A673 (cell line): ENCODE data around the gene R3HDM4. TPM values are rescaled to one million over a fixed set of nuclear protein-coding genes. Genes with fewer than 3 reads are reported as not detected.

Source experiments
- BruUV-seq: library from RNA; stranded (reverse); fragments of 400-500 nt; replicated peaks from 2 replicates; lab custom pipeline; 2021; lab: Mats Ljungman, UMichigan
- CTCF ChIA-PET: fragments of 300-600 bp; sonication (Branson Sonifier 250); formaldehyde crosslinking; loops from one replicate; lab custom pipeline; 2022; ENCODE audit warnings: antibody characterized with exemption; lab: Charles Lee
- POLR2A ChIA-PET: fragments of 300-600 bp; sonication (Branson Sonifier 250); formaldehyde crosslinking; loops from one replicate; lab custom pipeline; 2022; ENCODE audit warnings: antibody characterized with exemption; ENCODE audit not compliant: low non-redundant PET; lab: Charles Lee
- DNase-seq: peaks from one replicate; pipeline ENCODE4 v3.0.0-alpha.2; 2015; ENCODE audit warnings: low spot score
- H3K27ac ChIP-seq: fragments of 200-600 bp; sonication (generic); 2 replicates; pipeline ENCODE4 v1.5.1; 2016; ENCODE audit warnings: mixed run types, low read depth, mild to moderate bottlenecking, mixed read lengths, antibody characterized with exemption, low read length; ENCODE audit not compliant: poor library complexity, severe bottlenecking
- H3K27me3 ChIP-seq: fragments of 200-600 bp; sonication (generic); replicated peaks from 2 replicates; pipeline ENCODE4 v1.6.1; 2017; ENCODE audit warnings: mixed run types, low read depth, mild to moderate bottlenecking, mixed read lengths, antibody characterized with exemption, low read length; ENCODE audit not compliant: insufficient read depth, poor library complexity
- H3K36me3 ChIP-seq: fragments of 200-600 bp; sonication (generic); 2 replicates; pipeline ENCODE4 v1.6.1; 2016; ENCODE audit warnings: mixed run types, mild to moderate bottlenecking, mixed read lengths, antibody characterized with exemption, low read length; ENCODE audit not compliant: insufficient read depth, poor library complexity, severe bottlenecking
- H3K4me1 ChIP-seq: fragments of 200-600 bp; sonication (generic); 2 replicates; pipeline ENCODE4 v1.6.1; 2017; ENCODE audit warnings: mixed run types, mild to moderate bottlenecking, mixed read lengths, antibody characterized with exemption, low read length; ENCODE audit not compliant: insufficient read depth, poor library complexity, severe bottlenecking
- H3K4me3 ChIP-seq: fragments of 200-600 bp; sonication (generic); 2 replicates; pipeline ENCODE4 v1.5.1; 2016; ENCODE audit warnings: low read depth, mixed run types, mild to moderate bottlenecking, mixed read lengths, low read length; ENCODE audit not compliant: poor library complexity, severe bottlenecking
- H3K9me3 ChIP-seq: fragments of 200-600 bp; sonication (generic); 2 replicates; pipeline ENCODE4 v1.6.1; 2016; ENCODE audit warnings: mixed run types, low read depth, mild to moderate bottlenecking, mixed read lengths, antibody characterized with exemption, low read length; ENCODE audit not compliant: poor library complexity, severe bottlenecking
- EZH2 ChIP-seq: fragments of 200-600 bp; sonication (generic); IDR thresholded peaks from 2 replicates; pipeline ENCODE4 v1.6.1; 2017; ENCODE audit warnings: borderline replicate concordance, low read depth, mild to moderate bottlenecking, mixed read lengths, antibody characterized with exemption, low read length; ENCODE audit not compliant: poor library complexity, severe bottlenecking
- intact Hi-C: fragments of 100-400 bp; cut with micrococcal nuclease; formaldehyde crosslinking; loops from one replicate; pipeline ENCODE4 v1.10.0; 2022; ENCODE audit not compliant: unreplicated experiment
- total RNA-seq: library from RNA; stranded (reverse); gene quantifications from 2 replicates; pipeline ENCODE4 v1.2.3, GENCODE V29; 2021
- TF ChIP-seq, protein P1 (sequence below): fragments of 300-800, 200-600 bp; sonication (generic); conservative IDR thresholded peaks from 2 replicates; pipeline ENCODE4 v1.5.1; 2017; ENCODE audit warnings: low read depth, mild to moderate bottlenecking, antibody characterized with exemption, low read length, moderate library complexity, mixed read lengths

Gene R3HDM4
- total RNA-seq, 1 experiment from 2014 or later = 39.3 TPM

DNA sequence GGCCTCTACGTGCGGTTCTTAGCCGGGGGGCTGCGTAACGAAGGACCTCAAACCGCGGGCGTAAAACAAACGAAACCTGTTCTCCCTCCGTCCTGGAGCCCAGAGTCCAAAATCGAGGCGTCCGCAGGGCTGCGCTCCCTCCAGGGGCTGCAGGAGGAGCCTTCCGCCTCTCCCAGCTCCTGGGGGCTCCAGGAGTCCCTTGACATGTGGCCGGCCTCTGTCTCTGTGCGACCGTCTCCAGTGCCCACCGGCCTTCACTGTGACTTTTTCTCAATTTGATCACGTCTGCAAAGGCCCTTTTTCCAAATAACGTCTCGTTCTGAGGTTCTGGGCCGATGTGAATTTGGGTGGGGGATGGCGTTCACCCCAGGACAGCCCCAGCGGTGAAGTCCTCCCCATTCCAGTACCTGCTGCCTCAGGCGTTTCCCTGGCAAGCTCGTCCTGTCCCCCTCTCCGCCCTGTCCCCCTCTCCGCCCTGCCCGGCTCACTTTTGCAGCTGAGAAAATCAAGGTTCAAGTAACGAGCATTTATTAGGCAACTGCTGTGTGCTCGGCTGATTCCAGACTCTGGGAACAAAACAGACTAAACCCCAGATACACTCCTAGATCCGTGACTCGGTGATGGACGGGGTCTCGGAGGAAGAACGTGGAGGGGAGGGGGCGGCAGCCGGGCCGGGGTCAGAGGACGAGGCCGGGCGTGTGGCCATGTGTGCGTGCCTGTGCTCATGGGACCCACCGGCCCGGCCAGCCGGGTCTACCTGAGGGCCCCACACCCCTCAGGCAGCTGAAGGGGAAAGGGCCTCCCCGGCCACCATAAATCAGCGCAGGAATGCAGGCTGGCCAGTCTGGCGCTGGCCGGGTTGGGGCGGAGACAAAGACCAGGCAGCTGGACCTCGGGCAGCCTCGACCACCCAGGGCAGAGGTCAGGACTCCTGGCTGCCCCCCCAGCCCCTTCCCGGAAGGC lies 43.1 kb upstream of the R3HDM4 start:
- Histone ChIP-seq H3K4me1 (peaks cover 18% of the 10 kb centered on the region), H3K27ac (no peak overlapping the region), H3K36me3 (no peaks in the 10 kb centered on the region), H3K4me3 (no peak overlapping the region), H3K27me3 (no peaks in the 10 kb centered on the region), H3K9me3 (no peaks in the 10 kb centered on the region)
- DNase-seq = no peak
- ChIA-PET POLR2A (no interaction called here), CTCF (no interaction called here)
- no TSS peak for BruUV-seq
- TF ChIP-seq EZH2 = no peak
- TF ChIP-seq, protein P1, sequence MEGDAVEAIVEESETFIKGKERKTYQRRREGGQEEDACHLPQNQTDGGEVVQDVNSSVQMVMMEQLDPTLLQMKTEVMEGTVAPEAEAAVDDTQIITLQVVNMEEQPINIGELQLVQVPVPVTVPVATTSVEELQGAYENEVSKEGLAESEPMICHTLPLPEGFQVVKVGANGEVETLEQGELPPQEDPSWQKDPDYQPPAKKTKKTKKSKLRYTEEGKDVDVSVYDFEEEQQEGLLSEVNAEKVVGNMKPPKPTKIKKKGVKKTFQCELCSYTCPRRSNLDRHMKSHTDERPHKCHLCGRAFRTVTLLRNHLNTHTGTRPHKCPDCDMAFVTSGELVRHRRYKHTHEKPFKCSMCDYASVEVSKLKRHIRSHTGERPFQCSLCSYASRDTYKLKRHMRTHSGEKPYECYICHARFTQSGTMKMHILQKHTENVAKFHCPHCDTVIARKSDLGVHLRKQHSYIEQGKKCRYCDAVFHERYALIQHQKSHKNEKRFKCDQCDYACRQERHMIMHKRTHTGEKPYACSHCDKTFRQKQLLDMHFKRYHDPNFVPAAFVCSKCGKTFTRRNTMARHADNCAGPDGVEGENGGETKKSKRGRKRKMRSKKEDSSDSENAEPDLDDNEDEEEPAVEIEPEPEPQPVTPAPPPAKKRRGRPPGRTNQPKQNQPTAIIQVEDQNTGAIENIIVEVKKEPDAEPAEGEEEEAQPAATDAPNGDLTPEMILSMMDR = no peak
- intact Hi-C loops = no loop called here

DNA sequence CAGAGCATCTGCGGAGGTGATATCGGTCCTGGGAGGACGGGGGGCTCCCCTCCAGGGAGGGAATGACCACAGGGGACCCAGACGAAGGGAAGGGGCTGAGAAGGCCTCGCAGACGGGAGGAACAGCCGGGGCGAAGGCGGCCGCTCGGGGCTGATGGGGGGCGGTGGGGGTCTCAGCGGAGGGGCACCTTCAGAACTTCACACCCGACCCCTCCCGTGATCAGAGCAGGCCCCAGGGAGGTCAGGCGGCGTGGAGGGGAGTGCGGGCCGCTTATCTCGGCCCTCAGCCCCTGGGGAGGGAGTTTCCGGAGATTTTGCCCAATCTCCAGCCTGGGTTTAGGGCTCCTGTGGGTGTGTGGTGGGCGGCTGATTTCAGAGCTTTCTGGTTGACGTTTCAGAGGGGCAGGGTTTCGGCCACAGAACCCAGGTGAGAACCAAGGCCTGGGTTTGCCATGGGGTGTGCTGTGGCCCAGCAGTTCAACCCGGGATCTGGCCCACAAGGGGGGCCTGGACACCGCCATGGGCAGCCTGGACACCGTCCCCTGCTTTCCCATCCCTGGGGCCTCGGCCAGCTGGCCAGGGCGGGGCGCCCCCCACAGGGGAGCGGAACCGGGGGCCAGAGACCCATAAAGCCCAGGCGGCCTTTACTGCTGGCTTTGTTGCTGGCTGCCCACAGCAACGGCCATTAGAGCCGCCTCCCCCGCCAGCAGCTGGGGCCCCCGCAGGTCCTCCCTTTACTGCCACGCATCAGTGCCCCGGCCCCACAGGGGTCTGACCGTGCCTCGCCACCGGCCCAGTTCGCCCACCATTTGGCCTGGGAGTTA lies 41.9 kb upstream of the R3HDM4 start:
- Histone ChIP-seq H3K27ac (no peak overlapping the region), H3K36me3 (no peaks in the 10 kb centered on the region), H3K4me1 (peaks cover 18% of the 10 kb centered on the region), H3K27me3 (no peaks in the 10 kb centered on the region), H3K4me3 (no peak overlapping the region), H3K9me3 (no peaks in the 10 kb centered on the region)
- TF ChIP-seq, protein P1 = no peak
- TF ChIP-seq EZH2 = no peak
- intact Hi-C loops = no loop called here
- POLR2A ChIA-PET = no interaction called here
- no peak for DNase-seq
- CTCF ChIA-PET = no interaction called here
- BruUV-seq = no TSS peak

DNA sequence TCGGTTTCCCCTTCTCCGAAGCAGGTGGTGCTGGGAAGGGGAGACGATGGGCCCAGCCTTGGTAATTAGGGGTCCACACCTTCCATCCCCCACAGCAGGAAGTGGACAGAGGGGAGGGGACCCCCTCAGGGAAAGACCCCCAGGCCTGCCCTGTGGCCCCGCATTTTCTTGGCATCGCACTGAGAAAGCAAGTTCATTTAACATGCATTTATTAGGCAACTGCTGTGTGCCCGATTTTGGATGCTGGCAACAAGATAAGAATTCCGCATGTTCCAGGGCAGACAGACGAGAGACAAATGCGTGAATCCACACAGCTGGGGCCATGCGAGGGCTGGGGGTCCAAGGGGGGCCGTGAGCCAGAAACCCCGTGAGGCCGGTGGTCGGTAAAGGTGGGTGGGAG lies 41.3 kb upstream of the R3HDM4 start:
- intact Hi-C loops = no loop called here
- Histone ChIP-seq H3K36me3 (no peaks in the 10 kb centered on the region), H3K4me3 (no peak overlapping the region), H3K4me1 (peaks cover 18% of the 10 kb centered on the region), H3K9me3 (no peaks in the 10 kb centered on the region), H3K27me3 (no peaks in the 10 kb centered on the region), H3K27ac (no peak overlapping the region)
- ChIA-PET CTCF (no interaction called here), POLR2A (no interaction called here)
- BruUV-seq = no TSS peak
- DNase-seq = no peak
- TF ChIP-seq, protein P1 = no peak
- TF ChIP-seq EZH2 = no peak
